Smooth muscle cell (in vitro differentiated cells): ENCODE data around the gene IL2. TPM values are rescaled to one million over a fixed set of nuclear protein-coding genes. Genes with fewer than 3 reads are reported as not detected.

ENCODE experiments used
- DNase-seq: peaks from one replicate; lab custom pipeline; 2025; ENCODE audit not compliant: unreplicated experiment; lab: John Stamatoyannopoulos, UW
- H2AFZ ChIP-seq: fragments of 200-600 bp; sonication (generic); 2 replicates; pipeline ENCODE4 v1.6.0; 2016; ENCODE audit warnings: antibody characterized with exemption, low read depth, mild to moderate bottlenecking
- H3F3A ChIP-seq: fragments of 200-600 bp; sonication (generic); 2 replicates; pipeline ENCODE4 v1.6.0; 2017; ENCODE audit warnings: antibody characterized with exemption, low read depth
- H3K27ac ChIP-seq: fragments of 200-600 bp; sonication (generic); 2 replicates; pipeline ENCODE4 v1.5.1; 2016; ENCODE audit warnings: low read depth, mild to moderate bottlenecking
- H3K27me3 ChIP-seq: fragments of 200-600 bp; sonication (generic); 2 replicates; pipeline ENCODE4 v1.6.1; 2016; ENCODE audit warnings: low read depth, mild to moderate bottlenecking
- H3K36me3 ChIP-seq: fragments of 200-600 bp; sonication (generic); 2 replicates; pipeline ENCODE4 v1.5.1; 2016; ENCODE audit warnings: low read depth
- H3K4me1 ChIP-seq: fragments of 200-600 bp; sonication (generic); 2 replicates; pipeline ENCODE4 v1.5.1; 2016; ENCODE audit warnings: low read depth
- H3K4me2 ChIP-seq: fragments of 200-600 bp; sonication (generic); 2 replicates; pipeline ENCODE4 v1.6.0; 2016; ENCODE audit warnings: mild to moderate bottlenecking
- H3K4me3 ChIP-seq: fragments of 200-600 bp; sonication (generic); 2 replicates; pipeline ENCODE4 v1.5.1; 2016; ENCODE audit warnings: mild to moderate bottlenecking
- H3K79me2 ChIP-seq: fragments of 200-600 bp; sonication (generic); 2 replicates; pipeline ENCODE4 v1.6.0; 2016; ENCODE audit warnings: low read depth, mild to moderate bottlenecking
- H3K9ac ChIP-seq: fragments of 200-600 bp; sonication (generic); 2 replicates; pipeline ENCODE4 v1.6.0; 2016; ENCODE audit warnings: low read depth
- H3K9me3 ChIP-seq: fragments of 200-600 bp; sonication (generic); replicated peaks from 2 replicates; pipeline ENCODE4 v1.5.1; 2016; ENCODE audit warnings: low read depth
- H4K20me1 ChIP-seq: fragments of 200-600 bp; sonication (generic); 2 replicates; pipeline ENCODE4 v1.6.0; 2016; ENCODE audit warnings: low read depth
- CTCF ChIP-seq: fragments of 200-600 bp; sonication (generic); IDR thresholded peaks from 2 replicates; pipeline ENCODE4 v1.5.1; 2017; ENCODE audit warnings: borderline replicate concordance, mild to moderate bottlenecking, antibody characterized with exemption; ENCODE audit not compliant: insufficient read depth, poor library complexity, severe bottlenecking
- WGBS: methylation state at CpG from one replicate; pipeline ENCODE4 v1.1.7; 2016; ENCODE audit warnings: low lambda C conversion rate; 5-methylcytosine and 5-hydroxymethylcytosine counted together
- polyA plus RNA-seq: library from polyadenylated mRNA; unstranded; fragments of >200 nt; fragmentation: Nextera tagmentation; extraction: Ambion mirVana; gene quantifications from 2 replicates; pipeline ENCODE4 v1.2.1, GENCODE V29; 2016
- total RNA-seq: library from RNA; depleted of rRNA; stranded (reverse); fragments of >200 nt; gene quantifications from 2 replicates; pipeline ENCODE4 v1.2.3, GENCODE V29; 2014

Gene IL2
- total RNA-seq (not detected in 2 replicates), polyA plus RNA-seq (not detected in 2 replicates)

- Histone ChIP-seq H3K27ac (no peak within 1 kb of the TSS), H3K4me3 (no peak within 1 kb of the TSS), H4K20me1 (no peaks in the 10 kb centered on the region), H3K36me3 (no peaks in the 10 kb centered on the region), H3K27me3 (no peaks in the 10 kb centered on the region), H3K9me3 (no peaks in the 10 kb centered on the region), H3K4me1 (no peaks in the 10 kb centered on the region), H3K9ac (no peak within 1 kb of the TSS), H2AFZ (no peak within 1 kb of the TSS), H3K4me2 (no peak within 1 kb of the TSS), H3K79me2 (no peaks in the 10 kb centered on the region), H3F3A (no peaks in the 10 kb centered on the region)
- TF ChIP-seq CTCF: no peak
- no peak for DNase-seq
- WGBS: 86% methylated on average over 2 of the region's 2 CpGs
Measured at GRCh38 chr4:122456231-122457116, at the start of gene IL2. TSS of gene IL2 (minus strand) at chr4:122456725. CDS start at chr4:122456440, 285 bp downstream.

GRCh38 chr4:122503214-122503613, 46.7 kb upstream of the IL2 start:
- no peak overlapping the region for H3K4me2 ChIP-seq
- H3K4me1 ChIP-seq: no peaks in the 10 kb centered on the region
- H3K9ac ChIP-seq: no peak overlapping the region
- no peaks in the 10 kb centered on the region for H3K36me3 ChIP-seq
- H3K27ac ChIP-seq: no peak overlapping the region
- TF ChIP-seq CTCF: no peak
- H3K9me3 ChIP-seq: no peaks in the 10 kb centered on the region
- no peaks in the 10 kb centered on the region for H3F3A ChIP-seq
- no peaks in the 10 kb centered on the region for H3K27me3 ChIP-seq
- no peaks in the 10 kb centered on the region for H4K20me1 ChIP-seq
- H3K4me3 ChIP-seq: no peak overlapping the region
- no peaks in the 10 kb centered on the region for H3K79me2 ChIP-seq
- 66% methylated on average over 3 of the region's 3 CpGs for WGBS
- H2AFZ ChIP-seq: no peak overlapping the region
- DNase-seq: no peak

GRCh38 chr4:122500852-122501501, 44.5 kb upstream of the IL2 start:
- H3K4me3 ChIP-seq: no peak overlapping the region
- no peak for TF ChIP-seq CTCF
- no peak overlapping the region for H2AFZ ChIP-seq
- H3K9me3 ChIP-seq: no peaks in the 10 kb centered on the region
- H3K4me2 ChIP-seq: no peak overlapping the region
- H4K20me1 ChIP-seq: no peaks in the 10 kb centered on the region
- no peaks in the 10 kb centered on the region for H3K4me1 ChIP-seq
- no peak overlapping the region for H3K9ac ChIP-seq
- WGBS: 84% methylated on average over 4 of the region's 4 CpGs
- no peaks in the 10 kb centered on the region for H3K36me3 ChIP-seq
- no peaks in the 10 kb centered on the region for H3K27me3 ChIP-seq
- H3K79me2 ChIP-seq: no peaks in the 10 kb centered on the region
- no peak for DNase-seq
- H3K27ac ChIP-seq: no peak overlapping the region
- no peaks in the 10 kb centered on the region for H3F3A ChIP-seq
